ENCODE data around the gene OR52E4.

OR52E4 gene

GRCh38 chr11:5880329-5880728 is at the start of gene OR52E4:
Gene OR52E4 (plus strand): TSS chr11:5880629. CDS start chr11:5884293, 3,664 bp downstream.
- no peak for DNase-seq

DNA sequence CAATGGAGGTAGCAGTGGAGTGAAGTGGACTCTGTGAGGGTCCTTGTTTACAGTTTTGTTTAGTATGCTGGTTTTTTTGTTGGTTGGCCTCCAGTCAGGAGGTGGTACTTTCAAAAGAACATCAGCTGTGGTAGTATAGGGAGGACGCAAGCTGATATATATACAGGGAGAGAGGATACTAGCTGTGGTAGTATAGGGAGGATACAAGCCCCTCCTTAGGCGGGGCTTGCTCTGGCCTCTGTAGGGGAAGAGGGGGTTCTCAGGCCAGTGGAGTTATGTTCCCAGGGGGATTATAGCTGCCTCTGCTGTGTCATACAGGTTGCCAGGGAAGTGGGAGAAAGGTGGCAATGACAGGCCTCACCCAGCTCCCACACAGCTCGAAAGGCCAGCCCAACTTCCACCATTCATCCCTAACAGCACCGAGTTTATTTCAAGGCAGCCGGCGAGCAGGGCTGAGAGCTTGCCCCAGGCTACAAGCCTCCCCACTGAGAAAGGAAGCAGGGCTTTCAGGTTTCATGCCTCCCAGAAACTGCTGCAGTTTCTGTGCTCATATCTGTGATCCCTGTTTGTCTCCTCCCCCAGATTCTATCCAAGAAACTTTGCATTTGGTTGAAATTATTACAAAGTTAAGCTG is 49.1 kb upstream of the OR52E4 start:
- DNase-seq, result no peak

GRCh38 chr11:5833446-5833845 is 47.0 kb upstream of the OR52E4 start:
- DNase-seq, result no peak

DNA sequence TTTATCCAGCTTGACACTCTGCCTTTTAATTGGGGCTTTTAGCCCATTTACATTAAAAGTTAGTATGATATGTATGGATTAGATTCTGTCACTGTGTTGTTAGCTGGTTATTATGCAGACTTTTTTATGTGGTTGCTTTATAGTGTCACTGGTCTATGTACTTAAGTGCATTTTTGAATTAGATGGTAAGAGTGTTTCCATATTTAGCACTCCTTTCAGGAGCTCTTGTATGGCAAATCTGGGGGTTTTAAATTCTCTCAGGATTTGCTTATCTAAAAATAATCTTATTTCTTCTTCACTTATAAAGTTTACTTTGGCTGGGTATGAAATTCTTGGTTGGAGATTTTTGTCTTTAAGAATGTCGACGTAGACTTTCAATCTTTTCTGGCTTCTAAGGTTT is 42.7 kb upstream of the OR52E4 start:
- DNase-seq, result no peak

GRCh38 chr11:5841797-5842196 is 38.6 kb upstream of the OR52E4 start, which contains the start of gene OR52E6:
Gene OR52E6 (minus strand): TSS chr11:5841897. CDS start chr11:5841897, 0 bp downstream.
- no peak for DNase-seq

- no peak for DNase-seq
Observed at GRCh38 chr11:5846701-5847100, 33.7 kb upstream of the OR52E4 start.

- DNase-seq, result no peak
Observed at GRCh38 chr11:5847711-5848110, 32.7 kb upstream of the OR52E4 start.

- DNase-seq, result no peak
Observed at GRCh38 chr11:5851002-5851401, 29.4 kb upstream of the OR52E4 start.

- no peak for DNase-seq
Observed at GRCh38 chr11:5857590-5857989, 22.8 kb upstream of the OR52E4 start, which contains the start of gene OR52E8. Gene OR52E8 (minus strand): TSS chr11:5857690. CDS start chr11:5857690, 0 bp downstream.

DNA sequence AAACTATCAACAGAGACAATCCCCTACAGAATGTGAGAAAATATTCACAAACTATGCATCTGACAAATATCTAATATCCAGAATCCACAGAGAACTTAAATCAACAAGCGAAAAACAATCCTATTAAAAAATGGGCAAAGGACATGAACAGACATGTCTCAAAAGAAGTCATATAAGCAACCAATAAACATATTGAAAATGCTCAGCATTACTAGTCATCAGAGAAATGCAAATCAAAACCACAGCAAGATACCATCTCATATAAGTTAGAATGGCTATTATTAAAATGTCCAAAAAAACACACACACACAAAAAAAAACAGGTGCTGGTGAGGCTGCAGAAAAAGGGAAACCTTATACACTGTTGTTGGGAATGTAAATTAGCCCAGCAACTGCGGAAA is 14.6 kb upstream of the OR52E4 start:
- DNase-seq, result no peak

GRCh38 chr11:5878564-5878963 is 1.9 kb upstream of the OR52E4 start:
- DNase-seq, result no peak

DNA sequence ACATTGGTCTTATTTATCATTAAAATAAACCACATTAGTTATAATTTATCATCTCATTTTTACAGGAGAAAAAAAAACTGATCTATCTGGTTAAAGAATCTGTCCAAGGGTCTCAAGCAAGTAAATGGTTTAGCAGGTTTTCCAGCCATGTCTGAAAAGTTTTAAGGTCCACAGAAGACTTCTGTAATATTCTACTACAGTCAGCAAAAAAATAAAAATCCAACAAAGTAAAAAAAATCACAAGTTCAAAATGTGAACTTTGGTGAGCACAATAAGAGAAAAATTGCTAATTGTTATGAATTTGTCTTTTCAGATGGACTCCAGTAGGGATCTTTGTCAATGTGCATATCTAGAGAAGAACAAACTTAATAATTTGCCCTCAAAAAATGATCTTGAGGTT is 1.3 kb downstream of the OR52E4 start:
- DNase-seq, result no peak

DNA sequence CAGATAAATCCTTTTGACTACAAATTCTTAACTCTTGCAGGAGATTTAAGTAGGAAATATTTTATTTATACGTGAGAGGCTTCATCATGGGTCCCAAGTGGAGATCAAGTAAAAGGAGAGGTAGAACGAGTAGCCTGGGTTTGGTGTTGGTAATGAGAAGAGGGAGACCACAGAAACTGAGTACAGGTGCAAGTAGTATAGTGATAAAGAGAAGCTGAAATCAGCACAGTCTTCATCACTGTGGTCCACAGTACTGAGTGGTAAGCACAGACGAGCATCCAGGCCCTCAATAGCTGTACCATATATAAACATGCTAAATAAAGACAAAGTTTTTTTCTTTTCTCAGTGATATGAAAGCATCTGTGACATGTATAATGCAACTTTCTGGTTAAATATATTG is 6.7 kb downstream of the OR52E4 start:
- DNase-seq, result no peak

DNA sequence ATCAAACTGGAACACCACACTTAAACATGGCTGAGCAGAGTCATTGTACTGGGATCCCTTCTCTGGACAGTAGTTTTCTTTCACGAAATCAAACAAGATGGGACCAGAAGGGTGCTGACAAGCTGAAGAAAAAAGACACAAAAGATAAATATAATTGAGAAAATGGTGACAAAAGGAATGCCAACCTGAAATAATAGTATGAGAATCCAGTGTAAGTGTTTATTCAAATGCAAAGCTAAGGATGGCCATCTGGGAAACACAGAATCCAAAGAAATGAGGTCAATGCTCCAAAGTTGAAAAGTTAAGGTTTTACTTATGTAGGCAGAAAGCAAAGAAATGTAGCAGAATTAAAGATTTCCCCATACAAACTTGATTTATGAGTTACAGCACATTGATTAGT is 7.2 kb downstream of the OR52E4 start:
- DNase-seq, result no peak

DNA sequence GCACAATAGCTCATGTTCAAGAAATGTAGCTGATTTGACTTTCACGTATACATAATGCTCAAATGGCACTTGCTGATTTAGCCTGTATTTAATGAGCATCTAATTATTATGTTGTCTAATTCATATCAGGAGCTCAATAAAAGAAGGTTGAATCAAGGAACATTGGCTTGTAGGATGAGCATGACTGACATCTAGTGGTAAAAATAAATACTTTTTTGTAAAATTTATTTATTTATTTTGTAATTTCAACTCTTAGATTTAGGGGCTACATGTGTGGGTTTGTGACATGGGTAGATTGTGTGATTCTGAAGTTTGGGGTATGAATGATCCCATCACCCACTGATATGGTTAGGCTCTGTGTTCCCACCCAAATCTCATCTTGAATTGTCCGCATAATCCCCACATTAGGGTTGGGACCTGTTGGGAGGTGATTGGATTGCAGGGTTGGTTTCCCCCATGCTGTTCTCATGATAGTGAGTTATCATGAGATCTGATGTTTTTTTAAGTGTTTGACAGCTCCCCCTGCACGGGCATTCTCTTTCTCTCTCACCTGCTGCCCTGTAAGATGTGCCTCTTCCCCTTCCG is 10.9 kb downstream of the OR52E4 start:
- no peak for DNase-seq

DNA sequence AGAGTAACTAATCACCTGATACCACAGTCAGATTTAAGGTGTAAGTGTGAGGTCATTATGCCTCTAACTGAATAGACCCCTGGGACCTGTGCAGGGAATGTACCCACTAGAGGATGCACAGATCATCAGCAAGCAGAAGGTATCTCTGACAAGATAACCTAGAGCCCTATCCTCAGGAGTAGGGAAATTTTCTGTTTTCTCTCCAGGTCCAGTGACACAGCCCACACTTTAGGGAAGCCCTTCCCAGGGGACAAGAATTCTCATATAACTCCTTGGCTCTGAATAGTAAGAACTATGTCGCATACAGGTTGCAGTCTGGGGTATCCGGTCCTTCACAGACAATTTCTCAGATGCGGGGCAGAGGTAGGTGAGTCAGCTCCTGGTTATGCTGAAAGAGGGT is 12.5 kb downstream of the OR52E4 start, which contains the start of gene OR52E5:
Gene OR52E5 (plus strand): TSS at position 301 of the 400 bp plus-strand sequence. CDS start 7,569 bp downstream, outside the sequence.
- DNase-seq, result no peak

GRCh38 chr11:5899534-5899933 is 19.1 kb downstream of the OR52E4 start:
- no peak for DNase-seq

- DNase-seq, result no peak
Observed at GRCh38 chr11:5910540-5910939, 30.1 kb downstream of the OR52E4 start.

DNA sequence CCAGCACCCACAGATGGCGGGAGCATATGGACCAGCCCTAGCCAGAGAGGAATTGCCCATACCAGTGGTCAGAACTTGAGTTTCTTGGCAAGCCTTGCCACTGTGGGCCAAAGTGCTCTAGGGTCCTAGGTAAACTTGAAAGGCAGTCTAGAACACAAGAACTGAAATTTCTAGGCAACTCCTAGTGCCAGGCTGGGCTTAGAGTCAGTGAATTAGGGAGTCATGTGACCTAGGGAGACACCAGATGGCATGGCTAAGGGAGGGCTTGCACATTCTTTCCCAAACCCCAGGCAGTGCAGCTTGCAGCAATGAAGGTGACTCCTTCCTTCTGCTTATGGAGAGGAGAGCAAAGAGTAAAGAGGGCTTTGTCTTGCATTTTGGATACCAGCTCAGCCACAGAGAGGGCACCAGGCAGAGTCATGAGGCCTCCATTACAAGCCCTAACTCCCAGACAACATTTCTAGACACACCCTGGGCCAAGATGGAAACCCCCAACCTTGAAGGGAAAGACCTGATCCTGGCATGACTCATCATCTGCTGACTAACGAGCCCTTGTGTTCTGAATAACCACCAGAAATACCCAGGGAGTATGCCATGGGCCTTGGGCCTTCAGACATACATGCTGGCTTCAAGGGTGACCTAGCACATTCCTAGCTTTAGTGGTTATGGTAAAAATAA is 42.5 kb downstream of the OR52E4 start:
- DNase-seq, result no peak

DNA sequence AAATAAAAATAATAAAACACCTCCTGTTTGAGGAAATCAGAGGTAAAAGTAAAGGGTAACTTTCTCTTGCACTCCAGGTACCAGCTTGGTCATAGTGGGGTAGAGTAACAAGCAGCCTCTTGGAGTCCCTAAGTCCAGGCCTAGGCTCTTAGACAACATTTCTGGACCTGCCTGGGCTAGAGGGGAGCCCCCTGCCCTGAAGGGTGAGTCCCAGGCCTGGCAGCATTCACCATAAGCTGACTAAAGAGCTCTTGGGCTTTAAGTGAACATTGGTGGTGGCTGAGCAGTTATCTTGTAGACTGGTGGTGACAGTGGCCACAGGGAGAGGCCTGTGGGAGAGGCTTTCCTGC is 43.0 kb downstream of the OR52E4 start:
- no peak for DNase-seq

- DNase-seq, result no peak
Observed at GRCh38 chr11:5923794-5924193, 43.4 kb downstream of the OR52E4 start.

DNA sequence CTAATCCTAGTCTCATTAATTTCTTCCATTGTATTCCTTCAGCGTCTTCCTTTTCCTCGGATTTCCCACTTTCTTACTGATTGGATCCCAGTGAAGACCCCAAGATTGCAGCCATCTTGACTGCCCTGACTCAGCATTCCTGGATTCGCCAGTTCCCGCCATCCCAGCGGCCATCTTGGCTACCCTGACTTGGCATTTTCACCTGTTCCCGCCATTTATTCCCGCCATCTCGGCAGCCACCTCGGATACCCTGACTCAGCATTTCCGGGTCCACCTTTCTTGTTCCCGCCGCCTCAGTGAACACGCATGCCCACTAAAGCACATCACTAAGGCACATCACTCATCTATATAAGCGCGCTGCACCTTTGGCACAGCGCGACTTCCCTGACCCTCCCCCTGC is 47.8 kb downstream of the OR52E4 start:
- DNase-seq, result no peak

- DNase-seq, result no peak
Observed at GRCh38 chr11:5928811-5929210, 48.4 kb downstream of the OR52E4 start.

Data from CD4-positive, alpha-beta T cell treated with Interleukin-15 for 1 hour (primary cell).